ENCODE results near the gene GID8.

The GID8 gene

DNA sequence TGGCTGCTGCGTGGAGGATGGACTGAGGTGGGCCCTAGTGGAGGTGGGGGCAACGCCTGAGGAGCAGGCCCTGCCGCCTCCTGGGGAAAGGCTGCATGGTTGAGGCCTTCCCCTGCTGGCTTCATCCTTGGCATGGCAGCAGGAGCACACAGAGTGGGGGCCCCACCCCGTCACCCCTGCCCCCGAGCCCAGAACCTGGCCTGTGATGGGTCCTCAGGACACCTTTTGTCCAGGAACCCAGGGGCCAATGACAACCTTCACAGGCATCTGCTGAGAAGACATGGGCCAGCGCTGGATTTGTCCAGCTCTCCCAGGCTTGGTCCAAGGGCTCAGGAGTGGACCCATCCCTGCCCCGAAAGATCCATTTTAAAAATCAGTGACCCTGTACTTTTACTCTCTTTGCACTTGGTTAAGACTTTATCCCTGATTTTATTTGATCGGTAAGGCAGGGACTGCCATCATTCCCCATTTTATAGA lies 14.0 kb downstream of the GID8 start:
- TF ChIP-seq, protein P1, sequence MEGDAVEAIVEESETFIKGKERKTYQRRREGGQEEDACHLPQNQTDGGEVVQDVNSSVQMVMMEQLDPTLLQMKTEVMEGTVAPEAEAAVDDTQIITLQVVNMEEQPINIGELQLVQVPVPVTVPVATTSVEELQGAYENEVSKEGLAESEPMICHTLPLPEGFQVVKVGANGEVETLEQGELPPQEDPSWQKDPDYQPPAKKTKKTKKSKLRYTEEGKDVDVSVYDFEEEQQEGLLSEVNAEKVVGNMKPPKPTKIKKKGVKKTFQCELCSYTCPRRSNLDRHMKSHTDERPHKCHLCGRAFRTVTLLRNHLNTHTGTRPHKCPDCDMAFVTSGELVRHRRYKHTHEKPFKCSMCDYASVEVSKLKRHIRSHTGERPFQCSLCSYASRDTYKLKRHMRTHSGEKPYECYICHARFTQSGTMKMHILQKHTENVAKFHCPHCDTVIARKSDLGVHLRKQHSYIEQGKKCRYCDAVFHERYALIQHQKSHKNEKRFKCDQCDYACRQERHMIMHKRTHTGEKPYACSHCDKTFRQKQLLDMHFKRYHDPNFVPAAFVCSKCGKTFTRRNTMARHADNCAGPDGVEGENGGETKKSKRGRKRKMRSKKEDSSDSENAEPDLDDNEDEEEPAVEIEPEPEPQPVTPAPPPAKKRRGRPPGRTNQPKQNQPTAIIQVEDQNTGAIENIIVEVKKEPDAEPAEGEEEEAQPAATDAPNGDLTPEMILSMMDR (IDR thresholded peaks at IDR 0.05; ENCODE audit: insufficient read depth, low read length, poor library complexity, severe bottlenecking): no peak
- no peak for DNase-seq (ENCODE audit: extremely low read depth, insufficient read length)
- Histone ChIP-seq H3K36me3 (ENCODE audit: control insufficient read depth, insufficient read depth, low read length) (peaks cover 24% of the 10 kb centered on the region), H3K27me3 (replicated peaks; ENCODE audit: control insufficient read depth, insufficient read depth, low read length) (no peaks in the 10 kb centered on the region), H3K4me3 (replicated peaks; ENCODE audit: low read depth, low read length) (peak overlapping the region; percentile 91)

GRCh38 chr20:62952373-62952967 lies 14.5 kb downstream of the GID8 start, which contains the start of gene SLC17A9:
Gene SLC17A9, plus strand, starts transcription at chr20:62952709. Its CDS starts 122 bp downstream, at chr20:62952831.
- peak; percentile 90 for DNase-seq (ENCODE audit: extremely low read depth, insufficient read length)
- Histone ChIP-seq H3K36me3 (ENCODE audit: control insufficient read depth, insufficient read depth, low read length) (peaks cover 26% of the 10 kb centered on the region), H3K4me3 (replicated peaks; ENCODE audit: low read depth, low read length) (peak within 1 kb of the TSS; percentile 91), H3K27me3 (replicated peaks; ENCODE audit: control insufficient read depth, insufficient read depth, low read length) (no peaks in the 10 kb centered on the region)
- TF ChIP-seq, protein P1 (IDR thresholded peaks at IDR 0.05; ENCODE audit: insufficient read depth, low read length, poor library complexity, severe bottlenecking): no peak

- peak; percentile 52 for DNase-seq (ENCODE audit: extremely low read depth, insufficient read length)
- TF ChIP-seq, protein P1 (IDR thresholded peaks at IDR 0.05; ENCODE audit: insufficient read depth, low read length, poor library complexity, severe bottlenecking): peak; percentile 21
- Histone ChIP-seq H3K4me3 (replicated peaks; ENCODE audit: low read depth, low read length) (peak overlapping the region; percentile 91), H3K27me3 (replicated peaks; ENCODE audit: control insufficient read depth, insufficient read depth, low read length) (no peaks in the 10 kb centered on the region), H3K36me3 (ENCODE audit: control insufficient read depth, insufficient read depth, low read length) (peaks cover 27% of the 10 kb centered on the region)
These were observed 15.3 kb downstream of the GID8 start for GRCh38 chr20:62952968-62953838.

DNA sequence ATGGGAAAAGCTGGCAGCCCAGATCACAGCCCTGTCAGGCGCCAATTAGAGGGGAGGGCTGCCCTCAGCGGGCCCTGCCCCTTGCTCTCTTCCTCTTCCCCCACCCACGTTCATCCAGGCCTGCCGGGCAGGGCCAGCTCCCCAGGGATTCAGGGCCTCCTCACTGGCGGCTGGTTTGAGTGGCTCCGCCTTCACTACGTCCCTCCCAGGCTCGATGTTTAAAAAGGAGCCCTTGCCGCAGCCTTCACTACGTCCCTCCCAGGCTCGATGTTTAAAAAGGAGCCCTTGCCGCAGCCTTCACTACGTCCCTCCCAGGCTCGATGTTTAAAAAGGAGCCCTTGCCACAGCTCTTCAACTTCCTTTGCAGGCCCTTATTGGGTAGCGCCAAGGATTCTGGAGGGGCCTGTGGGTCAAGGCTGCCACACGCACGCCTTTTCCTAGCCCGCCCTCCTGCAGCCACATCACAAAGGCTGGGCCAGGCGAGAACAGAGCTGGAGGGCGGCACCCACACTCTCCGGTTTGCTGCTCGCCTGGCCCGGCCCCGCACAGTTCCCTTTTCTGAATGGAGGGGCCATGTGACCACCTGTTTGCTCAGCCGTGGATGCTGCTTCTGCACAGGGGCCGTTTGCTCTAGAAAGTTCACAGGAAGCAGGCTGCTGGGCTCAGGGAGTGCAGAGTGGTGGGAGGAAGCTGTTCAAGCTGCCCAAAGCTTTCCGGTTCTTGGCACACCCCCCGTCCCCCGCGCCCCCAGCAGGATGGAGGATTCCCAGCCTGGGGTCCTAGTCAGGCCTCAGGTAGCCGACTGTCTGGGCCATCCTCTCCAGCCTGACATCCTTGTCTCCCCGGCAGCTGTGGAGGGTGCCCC lies 16.1 kb downstream of the GID8 start:
- no peaks in the 10 kb centered on the region for H3K27me3 ChIP-seq (replicated peaks; ENCODE audit: control insufficient read depth, insufficient read depth, low read length)
- peak overlapping the region; percentile 91 for H3K4me3 ChIP-seq (replicated peaks; ENCODE audit: low read depth, low read length)
- H3K36me3 ChIP-seq (ENCODE audit: control insufficient read depth, insufficient read depth, low read length): peaks cover 31% of the 10 kb centered on the region
- TF ChIP-seq, protein P1 (IDR thresholded peaks at IDR 0.05; ENCODE audit: insufficient read depth, low read length, poor library complexity, severe bottlenecking): no peak
- DNase-seq (ENCODE audit: extremely low read depth, insufficient read length): peak; percentile 87

GRCh38 chr20:62955519-62956386 lies 17.8 kb downstream of the GID8 start:
- TF ChIP-seq, protein P1 (IDR thresholded peaks at IDR 0.05; ENCODE audit: insufficient read depth, low read length, poor library complexity, severe bottlenecking): no peak
- no peak overlapping the region for H3K4me3 ChIP-seq (replicated peaks; ENCODE audit: low read depth, low read length)
- DNase-seq (ENCODE audit: extremely low read depth, insufficient read length): no peak
- peaks cover 34% of the 10 kb centered on the region for H3K36me3 ChIP-seq (ENCODE audit: control insufficient read depth, insufficient read depth, low read length)
- H3K27me3 ChIP-seq (replicated peaks; ENCODE audit: control insufficient read depth, insufficient read depth, low read length): no peaks in the 10 kb centered on the region
